Adrenal gland (tissue), 5 donors: ENCODE data around the gene RHOXF2.
"Not testable (repeated sequence)": the region's sequence is repeated elsewhere in the genome, so short reads cannot be mapped to it uniquely, and the experiment has no call there.

Source experiments
- CTCF ChIP-seq, 6 experiments: fragments of 450-650 bp in 4 of 6; fragments of 200-600 bp in 2 of 6; sonication (generic) in 1 of 6; IDR thresholded peaks; 1 replicate in 5 of 6; 2 replicates in 1 of 6; pipeline versions ENCODE4 v1.5.1 to v1.8.0; 2016 to 2021; ENCODE audit warnings: antibody characterized with exemption in 6 of 6, mild to moderate bottlenecking in 2 of 6, moderate library complexity in 1 of 6
- POLR2A ChIP-seq, 2 donors: fragments of 450-650 bp; IDR thresholded peaks; one replicate each; pipeline ENCODE4 v1.6.1; 2017; ENCODE audit warnings: antibody characterized with exemption in 2 of 2, mild to moderate bottlenecking in 2 of 2, moderate library complexity in 1 of 2
- donor health status: DM: no; HTN: no; CAD: no.

- TF ChIP-seq CTCF, POLR2A (IDR thresholded peaks at IDR 0.05): not testable (repeated sequence)
Measured at GRCh38 chrX:120195786-120196185, 37.4 kb downstream of the RHOXF2 start.
